ENCODE measurements around the gene SLC2A1. TPM values are rescaled to one million over a fixed set of nuclear protein-coding genes. Genes with fewer than 3 reads are reported as not detected.

The SLC2A1 gene
- total and polyA plus RNA-seq, 9 of the 15 experiments (the other 6 are each of a cell fraction or from before 2014, with no cell fraction given): 12.6 to 153 (median 48.0) TPM

DNA sequence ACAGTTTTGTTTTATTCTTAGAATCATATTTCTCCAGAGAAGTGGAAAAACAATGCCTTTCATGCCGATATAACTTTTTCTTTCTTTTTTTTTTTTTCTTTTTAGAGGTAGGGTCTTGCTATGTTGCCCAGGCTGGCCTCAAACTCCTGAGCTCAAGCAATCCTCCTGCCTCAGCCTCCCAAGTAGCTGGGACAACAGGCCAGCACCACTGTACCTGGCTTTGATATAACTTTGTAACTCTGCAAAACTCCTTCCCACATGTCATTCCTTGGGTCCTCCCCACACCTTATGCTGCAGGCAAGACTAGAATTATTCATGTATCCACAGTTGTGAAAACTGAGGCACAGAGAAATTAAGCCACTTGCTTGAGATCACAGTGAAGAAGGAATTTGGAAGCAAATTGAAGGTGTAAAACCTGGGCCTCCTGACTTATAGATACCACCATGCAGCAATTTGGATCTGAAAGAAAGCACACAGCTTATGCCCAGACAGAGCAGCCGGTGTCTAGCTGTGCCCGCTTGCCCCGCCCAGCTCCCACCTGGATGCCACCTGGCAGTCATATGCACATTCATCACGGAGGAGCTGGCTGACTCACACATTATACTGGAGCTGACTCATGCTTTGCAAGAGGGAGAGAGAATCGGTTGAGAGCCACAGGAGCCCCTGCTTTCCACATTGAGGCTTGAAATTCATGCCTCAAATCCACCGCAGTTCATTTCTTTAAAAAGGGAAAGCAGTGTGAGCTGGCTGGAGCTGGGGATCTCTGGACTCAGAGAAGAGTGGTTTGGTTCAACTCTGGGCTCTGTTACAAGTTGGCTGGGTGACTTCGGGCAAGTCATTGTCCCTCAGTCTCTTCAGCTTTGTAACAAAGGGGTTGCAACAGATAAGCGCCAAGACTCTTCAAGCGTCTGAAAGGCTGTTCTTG is 8.3 kb upstream of the SLC2A1 start (continued):
- TF ChIP-seq NR2C2 (CRISPR knock-in tag; IDR thresholded peaks at IDR 0.05): no peak
- TF ChIP-seq NR2C2 (tag; IDR thresholded peaks at IDR 0.05): peak; percentile 47; the same call in 1 of the 2 replicates
- TF ChIP-seq, protein P1, sequence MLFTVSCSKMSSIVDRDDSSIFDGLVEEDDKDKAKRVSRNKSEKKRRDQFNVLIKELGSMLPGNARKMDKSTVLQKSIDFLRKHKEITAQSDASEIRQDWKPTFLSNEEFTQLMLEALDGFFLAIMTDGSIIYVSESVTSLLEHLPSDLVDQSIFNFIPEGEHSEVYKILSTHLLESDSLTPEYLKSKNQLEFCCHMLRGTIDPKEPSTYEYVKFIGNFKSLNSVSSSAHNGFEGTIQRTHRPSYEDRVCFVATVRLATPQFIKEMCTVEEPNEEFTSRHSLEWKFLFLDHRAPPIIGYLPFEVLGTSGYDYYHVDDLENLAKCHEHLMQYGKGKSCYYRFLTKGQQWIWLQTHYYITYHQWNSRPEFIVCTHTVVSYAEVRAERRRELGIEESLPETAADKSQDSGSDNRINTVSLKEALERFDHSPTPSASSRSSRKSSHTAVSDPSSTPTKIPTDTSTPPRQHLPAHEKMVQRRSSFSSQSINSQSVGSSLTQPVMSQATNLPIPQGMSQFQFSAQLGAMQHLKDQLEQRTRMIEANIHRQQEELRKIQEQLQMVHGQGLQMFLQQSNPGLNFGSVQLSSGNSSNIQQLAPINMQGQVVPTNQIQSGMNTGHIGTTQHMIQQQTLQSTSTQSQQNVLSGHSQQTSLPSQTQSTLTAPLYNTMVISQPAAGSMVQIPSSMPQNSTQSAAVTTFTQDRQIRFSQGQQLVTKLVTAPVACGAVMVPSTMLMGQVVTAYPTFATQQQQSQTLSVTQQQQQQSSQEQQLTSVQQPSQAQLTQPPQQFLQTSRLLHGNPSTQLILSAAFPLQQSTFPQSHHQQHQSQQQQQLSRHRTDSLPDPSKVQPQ (CRISPR knock-in tag; IDR thresholded peaks at IDR 0.05; ENCODE audit: borderline replicate concordance): no peak
- TF ChIP-seq, protein P2, sequence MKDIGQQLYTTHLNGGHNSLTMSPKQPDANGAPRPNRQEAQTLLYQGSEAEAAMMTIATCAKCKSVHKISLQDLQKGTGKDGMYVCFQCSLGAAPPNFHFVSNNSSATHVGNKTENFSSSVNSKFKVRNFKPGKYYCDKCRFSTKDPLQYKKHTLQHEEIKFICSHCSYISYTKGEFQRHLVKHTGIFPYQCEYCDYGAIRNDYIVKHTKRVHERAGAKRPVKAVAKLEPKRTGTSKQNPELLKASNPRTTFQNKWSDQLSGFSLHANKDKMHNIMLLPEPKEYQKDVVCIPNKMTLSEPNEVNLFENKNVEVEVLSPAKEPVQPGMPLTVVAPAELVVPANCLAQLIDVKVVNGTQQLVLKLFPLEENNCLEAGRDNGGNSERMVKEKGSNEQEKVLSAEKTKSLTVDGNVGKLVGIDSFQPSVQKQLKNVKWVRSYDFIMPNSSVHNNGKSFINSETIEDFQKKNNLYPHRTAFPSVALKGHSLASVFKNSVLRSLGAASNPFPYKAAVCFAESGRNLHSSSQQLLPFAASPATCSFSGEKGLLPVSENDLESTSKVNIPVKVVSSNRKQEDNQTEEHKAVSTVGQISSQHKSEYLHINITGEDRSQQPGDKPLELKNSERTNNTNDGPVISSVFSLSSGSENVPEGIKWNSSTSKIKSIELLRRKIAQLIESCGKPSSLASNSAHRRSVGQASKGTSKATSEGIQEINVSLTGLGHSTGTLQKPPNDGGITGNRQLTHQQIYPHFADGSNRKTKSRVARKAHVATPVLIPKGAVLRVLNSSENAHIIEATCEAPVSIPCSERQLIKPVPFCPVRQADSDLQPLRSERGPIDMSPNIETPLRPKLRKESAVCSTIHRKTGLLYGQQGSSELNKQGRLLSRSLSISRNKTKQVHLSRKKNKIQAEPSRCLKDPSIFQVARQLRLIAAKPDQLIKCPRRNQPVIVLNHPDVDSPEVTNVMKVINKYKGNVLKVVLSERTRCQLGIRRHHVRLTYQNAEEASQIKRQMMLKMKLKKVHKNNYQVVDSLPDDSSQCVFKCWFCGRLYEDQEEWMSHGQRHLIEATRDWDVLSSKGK (CRISPR knock-in tag; IDR thresholded peaks at IDR 0.05): no peak
- TF ChIP-seq ZNF696 (CRISPR knock-in tag; conservative IDR thresholded peaks at IDR 0.05): no peak
- TF ChIP-seq, protein P3, sequence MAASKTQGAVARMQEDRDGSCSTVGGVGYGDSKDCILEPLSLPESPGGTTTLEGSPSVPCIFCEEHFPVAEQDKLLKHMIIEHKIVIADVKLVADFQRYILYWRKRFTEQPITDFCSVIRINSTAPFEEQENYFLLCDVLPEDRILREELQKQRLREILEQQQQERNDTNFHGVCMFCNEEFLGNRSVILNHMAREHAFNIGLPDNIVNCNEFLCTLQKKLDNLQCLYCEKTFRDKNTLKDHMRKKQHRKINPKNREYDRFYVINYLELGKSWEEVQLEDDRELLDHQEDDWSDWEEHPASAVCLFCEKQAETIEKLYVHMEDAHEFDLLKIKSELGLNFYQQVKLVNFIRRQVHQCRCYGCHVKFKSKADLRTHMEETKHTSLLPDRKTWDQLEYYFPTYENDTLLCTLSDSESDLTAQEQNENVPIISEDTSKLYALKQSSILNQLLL (CRISPR knock-in tag; IDR thresholded peaks at IDR 0.05; ENCODE audit: borderline replicate concordance): no peak
- TF ChIP-seq SETDB1 (IDR thresholded peaks at IDR 0.05; ENCODE audit: low read length): no peak
- TF ChIP-seq, protein P4, sequence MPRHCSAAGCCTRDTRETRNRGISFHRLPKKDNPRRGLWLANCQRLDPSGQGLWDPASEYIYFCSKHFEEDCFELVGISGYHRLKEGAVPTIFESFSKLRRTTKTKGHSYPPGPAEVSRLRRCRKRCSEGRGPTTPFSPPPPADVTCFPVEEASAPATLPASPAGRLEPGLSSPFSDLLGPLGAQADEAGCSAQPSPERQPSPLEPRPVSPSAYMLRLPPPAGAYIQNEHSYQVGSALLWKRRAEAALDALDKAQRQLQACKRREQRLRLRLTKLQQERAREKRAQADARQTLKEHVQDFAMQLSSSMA (CRISPR knock-in tag; IDR thresholded peaks at IDR 0.05): no peak
- TF ChIP-seq, protein P5, sequence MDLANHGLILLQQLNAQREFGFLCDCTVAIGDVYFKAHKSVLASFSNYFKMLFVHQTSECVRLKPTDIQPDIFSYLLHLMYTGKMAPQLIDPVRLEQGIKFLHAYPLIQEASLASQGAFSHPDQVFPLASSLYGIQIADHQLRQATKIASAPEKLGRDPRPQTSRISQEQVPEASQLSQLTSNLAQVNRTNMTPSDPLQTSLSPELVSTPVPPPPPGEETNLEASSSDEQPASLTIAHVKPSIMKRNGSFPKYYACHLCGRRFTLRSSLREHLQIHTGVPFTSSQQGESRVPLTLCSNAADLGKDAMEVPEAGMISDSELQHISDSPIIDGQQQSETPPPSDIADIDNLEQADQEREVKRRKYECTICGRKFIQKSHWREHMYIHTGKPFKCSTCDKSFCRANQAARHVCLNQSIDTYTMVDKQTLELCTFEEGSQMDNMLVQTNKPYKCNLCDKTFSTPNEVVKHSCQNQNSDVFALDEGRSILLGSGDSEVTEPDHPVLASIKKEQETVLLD (IDR thresholded peaks at IDR 0.05): peak; percentile 74
- TF ChIP-seq ZNF436 (CRISPR knock-in tag; IDR thresholded peaks at IDR 0.05): no peak
- no peak for TF ChIP-seq POLR2AphosphoS5 (IDR thresholded peaks at IDR 0.05; ENCODE audit: control insufficient read depth, insufficient read depth, low read depth, low read length)
- TF ChIP-seq, protein P6, sequence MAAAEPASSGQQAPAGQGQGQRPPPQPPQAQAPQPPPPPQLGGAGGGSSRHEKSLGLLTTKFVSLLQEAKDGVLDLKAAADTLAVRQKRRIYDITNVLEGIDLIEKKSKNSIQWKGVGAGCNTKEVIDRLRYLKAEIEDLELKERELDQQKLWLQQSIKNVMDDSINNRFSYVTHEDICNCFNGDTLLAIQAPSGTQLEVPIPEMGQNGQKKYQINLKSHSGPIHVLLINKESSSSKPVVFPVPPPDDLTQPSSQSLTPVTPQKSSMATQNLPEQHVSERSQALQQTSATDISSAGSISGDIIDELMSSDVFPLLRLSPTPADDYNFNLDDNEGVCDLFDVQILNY (CRISPR knock-in tag; IDR thresholded peaks at IDR 0.05): no peak
- no peak for TF ChIP-seq FOXA1 (IDR thresholded peaks at IDR 0.05; ENCODE audit: borderline replicate concordance)
